ENCODE data around the gene WWTR1. TPM values are rescaled to one million over a fixed set of nuclear protein-coding genes. Genes with fewer than 3 reads are reported as not detected.

WWTR1 gene
- total RNA-seq, 2 experiments from 2014 or later, result 0.40 to 0.63 TPM

GRCh38 chr3:149502438-149502837, 155.4 kb downstream of the WWTR1 start:
- ChIA-PET CTCF (interaction anchor here (1.3 kb wide), 1 partner anchor 9 kb away, joined by 4 read pairs; no protein-coding TSS in a partner anchor), POLR2A (no interaction called here)
- TF ChIP-seq, protein P1, sequence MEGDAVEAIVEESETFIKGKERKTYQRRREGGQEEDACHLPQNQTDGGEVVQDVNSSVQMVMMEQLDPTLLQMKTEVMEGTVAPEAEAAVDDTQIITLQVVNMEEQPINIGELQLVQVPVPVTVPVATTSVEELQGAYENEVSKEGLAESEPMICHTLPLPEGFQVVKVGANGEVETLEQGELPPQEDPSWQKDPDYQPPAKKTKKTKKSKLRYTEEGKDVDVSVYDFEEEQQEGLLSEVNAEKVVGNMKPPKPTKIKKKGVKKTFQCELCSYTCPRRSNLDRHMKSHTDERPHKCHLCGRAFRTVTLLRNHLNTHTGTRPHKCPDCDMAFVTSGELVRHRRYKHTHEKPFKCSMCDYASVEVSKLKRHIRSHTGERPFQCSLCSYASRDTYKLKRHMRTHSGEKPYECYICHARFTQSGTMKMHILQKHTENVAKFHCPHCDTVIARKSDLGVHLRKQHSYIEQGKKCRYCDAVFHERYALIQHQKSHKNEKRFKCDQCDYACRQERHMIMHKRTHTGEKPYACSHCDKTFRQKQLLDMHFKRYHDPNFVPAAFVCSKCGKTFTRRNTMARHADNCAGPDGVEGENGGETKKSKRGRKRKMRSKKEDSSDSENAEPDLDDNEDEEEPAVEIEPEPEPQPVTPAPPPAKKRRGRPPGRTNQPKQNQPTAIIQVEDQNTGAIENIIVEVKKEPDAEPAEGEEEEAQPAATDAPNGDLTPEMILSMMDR (IDR thresholded peaks at IDR 0.05), result no peak
- H3K27ac Mint-ChIP-seq, result no peak overlapping the region
- H3K36me3 Mint-ChIP-seq (ENCODE audit: low read depth), result no peaks in the 10 kb centered on the region
- peaks cover 5% of the 10 kb centered on the region for H3K27me3 Mint-ChIP-seq
- no peaks in the 10 kb centered on the region for H3K9me3 Mint-ChIP-seq
- H3K4me1 Mint-ChIP-seq (ENCODE audit: low read depth), result peaks cover under 1% of the 10 kb centered on the region
- H3K4me3 Mint-ChIP-seq, result no peak overlapping the region
- DNase-seq (no peak), ATAC-seq (no peak)
- intact Hi-C loops (cut with micrococcal nuclease), result no loop called here

- DNase-seq (no peak), ATAC-seq (no peak)
- no peak overlapping the region for H3K4me3 Mint-ChIP-seq
- TF ChIP-seq, protein P1 (IDR thresholded peaks at IDR 0.05), result no peak
- CTCF ChIA-PET, result interaction anchor here (1.3 kb wide), 1 partner anchor 8 kb away, joined by 4 read pairs; no protein-coding TSS in a partner anchor
- intact Hi-C loops (cut with micrococcal nuclease), result no loop called here
- H3K4me1 Mint-ChIP-seq (ENCODE audit: low read depth), result no peaks in the 10 kb centered on the region
- no peaks in the 10 kb centered on the region for H3K9me3 Mint-ChIP-seq
- no peak overlapping the region for H3K27ac Mint-ChIP-seq
- H3K27me3 Mint-ChIP-seq, result peaks cover 5% of the 10 kb centered on the region
- POLR2A ChIA-PET, result no interaction called here
- no peaks in the 10 kb centered on the region for H3K36me3 Mint-ChIP-seq (ENCODE audit: low read depth)
These were observed 156.3 kb downstream of the WWTR1 start for GRCh38 chr3:149501524-149501923.

DNA sequence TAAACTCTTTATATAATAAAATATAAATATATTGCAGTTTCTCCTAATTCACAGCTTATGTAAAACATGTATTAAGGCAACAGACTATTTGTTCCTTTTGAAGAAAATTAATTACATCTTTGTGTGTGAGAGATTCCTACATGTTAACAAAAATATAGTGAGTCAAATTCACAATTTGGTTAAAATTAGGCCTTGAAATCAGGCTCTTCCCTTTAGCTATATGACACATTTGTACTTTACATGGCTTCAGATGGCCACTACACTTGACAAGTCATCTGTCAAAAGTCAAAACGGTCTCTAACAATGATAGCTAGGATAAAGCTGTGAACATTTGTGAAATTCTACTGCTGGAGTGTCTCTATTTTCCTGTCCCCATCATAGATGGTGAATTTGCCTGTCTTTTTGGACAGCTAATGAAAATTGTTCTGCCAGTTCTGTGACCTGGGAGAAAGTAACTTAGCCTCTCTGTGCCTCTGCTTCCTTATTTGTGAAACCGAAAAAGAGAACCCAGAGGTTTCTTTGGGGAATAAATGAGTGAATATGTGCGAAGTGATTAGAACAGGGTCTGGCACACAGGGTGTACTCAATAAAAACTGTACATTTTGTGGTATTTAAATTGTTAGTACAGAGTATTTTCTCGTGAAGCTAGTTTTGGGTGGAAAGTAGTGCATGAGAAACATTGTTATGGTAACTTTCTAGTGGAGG, 159.7 kb downstream of the WWTR1 start:
- CTCF ChIA-PET, result interaction anchor here (1.0 to 1.3 kb wide), 2 partner anchors 12 to 219 kb away, joined by 3 to 4 read pairs; no protein-coding TSS in a partner anchor
- Mint-ChIP-seq H3K4me1 (ENCODE audit: low read depth) (no peaks in the 10 kb centered on the region), H3K9me3 (no peaks in the 10 kb centered on the region), H3K27me3 (peaks cover 13% of the 10 kb centered on the region), H3K36me3 (ENCODE audit: low read depth) (no peaks in the 10 kb centered on the region), H3K4me3 (no peak overlapping the region), H3K27ac (no peak overlapping the region)
- TF ChIP-seq, protein P1 (IDR thresholded peaks at IDR 0.05), result no peak
- POLR2A ChIA-PET, result no interaction called here
- intact Hi-C loops (cut with micrococcal nuclease), result no loop called here
- ATAC-seq (no peak), DNase-seq (no peak)

GRCh38 chr3:149496891-149497290, 160.9 kb downstream of the WWTR1 start:
- CTCF ChIA-PET, result no interaction called here

More at GRCh38 chr3:149496891-149497290, 160.9 kb downstream of the WWTR1 start:
- Mint-ChIP-seq H3K27ac (no peak overlapping the region), H3K4me3 (no peak overlapping the region), H3K4me1 (ENCODE audit: low read depth) (no peaks in the 10 kb centered on the region), H3K36me3 (ENCODE audit: low read depth) (no peaks in the 10 kb centered on the region), H3K9me3 (no peaks in the 10 kb centered on the region), H3K27me3 (peaks cover 14% of the 10 kb centered on the region)
- POLR2A ChIA-PET, result no interaction called here
- TF ChIP-seq, protein P1 (IDR thresholded peaks at IDR 0.05), result no peak
- ATAC-seq (no peak), DNase-seq (no peak)
- intact Hi-C loops (cut with micrococcal nuclease), result no loop called here

All from activated CD8-positive, alpha-beta T cell treated with anti-CD3 and anti-CD28 coated beads for 36 hours (primary cell).